ENCODE results near the gene CLEC11A. TPM values are rescaled to one million over a fixed set of nuclear protein-coding genes. Genes with fewer than 3 reads are reported as not detected.
A peak's percentile ranks its signal among the peaks of the same experiment; 100 is the strongest.

The CLEC11A gene
- polyA plus RNA-seq (2013, experiment 1 of 2) = 29.5 TPM
- polyA plus RNA-seq (2013, experiment 2 of 2) = 19.2 TPM

- Histone ChIP-seq H3K27ac (ENCODE audit: low read depth, low read length, severe bottlenecking) (no peak within 1 kb of the TSS), H3K4me3 (ENCODE audit: extremely low read depth, insufficient read depth, low read length, poor library complexity, severe bottlenecking) (peak within 1 kb of the TSS; percentile 51), H3K36me3 (ENCODE audit: control insufficient read depth, insufficient read depth, low read length) (peaks cover 6% of the 10 kb centered on the region), H3K4me1 (ENCODE audit: control insufficient read depth, insufficient read depth, low read length, poor library complexity, severe bottlenecking) (no peaks in the 10 kb centered on the region), H3K9me3 (ENCODE audit: control insufficient read depth, low read length) (peaks cover 8% of the 10 kb centered on the region)
- WGBS, 2 experiments (ENCODE audit: insufficient coverage in 2 of 2) = 35 to 48% methylated on average over 12 to 15 of the region's 15 CpGs
Observed at GRCh38 chr19:50723069-50723468, at the start of gene CLEC11A. Gene CLEC11A (plus strand): TSS chr19:50723364. CDS start chr19:50723526, 162 bp downstream.

- Histone ChIP-seq H3K27ac (ENCODE audit: low read depth, low read length, severe bottlenecking) (no peak overlapping the region), H3K9me3 (ENCODE audit: control insufficient read depth, low read length) (peaks cover 8% of the 10 kb centered on the region), H3K4me1 (ENCODE audit: control insufficient read depth, insufficient read depth, low read length, poor library complexity, severe bottlenecking) (no peaks in the 10 kb centered on the region), H3K36me3 (ENCODE audit: control insufficient read depth, insufficient read depth, low read length) (no peaks in the 10 kb centered on the region), H3K4me3 (ENCODE audit: extremely low read depth, insufficient read depth, low read length, poor library complexity, severe bottlenecking) (no peak overlapping the region)
- WGBS, 2 experiments (ENCODE audit: insufficient coverage in 2 of 2) = 60% methylated on average over 1 of the region's 1 CpG; no CpG with 5 or more reads in 1 of the 2 experiments
Observed at GRCh38 chr19:50676625-50677197, 46.5 kb upstream of the CLEC11A start.

- no peaks in the 10 kb centered on the region for H3K36me3 ChIP-seq (ENCODE audit: control insufficient read depth, insufficient read depth, low read length)
- 42 to 44% methylated on average over 4 of the region's 5 CpGs for WGBS, 2 experiments (ENCODE audit: insufficient coverage in 2 of 2)
Observed at GRCh38 chr19:50677636-50678035, 45.5 kb upstream of the CLEC11A start.

GRCh38 chr19:50678323-50678722 lies 44.8 kb upstream of the CLEC11A start:
- Histone ChIP-seq H3K9me3 (ENCODE audit: control insufficient read depth, low read length) (peaks cover 10% of the 10 kb centered on the region), H3K36me3 (ENCODE audit: control insufficient read depth, insufficient read depth, low read length) (no peaks in the 10 kb centered on the region), H3K4me3 (ENCODE audit: extremely low read depth, insufficient read depth, low read length, poor library complexity, severe bottlenecking) (no peak overlapping the region), H3K27ac (ENCODE audit: low read depth, low read length, severe bottlenecking) (no peak overlapping the region), H3K4me1 (ENCODE audit: control insufficient read depth, insufficient read depth, low read length, poor library complexity, severe bottlenecking) (no peaks in the 10 kb centered on the region)
- 28 to 35% methylated on average over 3 of the region's 3 CpGs for WGBS, 2 experiments (ENCODE audit: insufficient coverage in 2 of 2)

More at GRCh38 chr19:50677636-50678035, 45.5 kb upstream of the CLEC11A start:
- no peak overlapping the region for H3K4me3 ChIP-seq (ENCODE audit: extremely low read depth, insufficient read depth, low read length, poor library complexity, severe bottlenecking)
- no peaks in the 10 kb centered on the region for H3K4me1 ChIP-seq (ENCODE audit: control insufficient read depth, insufficient read depth, low read length, poor library complexity, severe bottlenecking)
- H3K27ac ChIP-seq (ENCODE audit: low read depth, low read length, severe bottlenecking) = no peak overlapping the region
- peaks cover 8% of the 10 kb centered on the region for H3K9me3 ChIP-seq (ENCODE audit: control insufficient read depth, low read length)

GRCh38 chr19:50679177-50680125 lies 43.7 kb upstream of the CLEC11A start:
- WGBS, 2 experiments (ENCODE audit: insufficient coverage in 2 of 2) = 39 to 50% methylated on average over 20 to 23 of the region's 23 CpGs
- peaks cover 14% of the 10 kb centered on the region for H3K9me3 ChIP-seq (ENCODE audit: control insufficient read depth, low read length)

GRCh38 chr19:50686310-50687032 lies 36.7 kb upstream of the CLEC11A start:
- 61 to 64% methylated on average over 40 to 43 of the region's 50 CpGs for WGBS, 2 experiments (ENCODE audit: insufficient coverage in 2 of 2)
- Histone ChIP-seq H3K4me1 (ENCODE audit: control insufficient read depth, insufficient read depth, low read length, poor library complexity, severe bottlenecking) (no peaks in the 10 kb centered on the region), H3K9me3 (ENCODE audit: control insufficient read depth, low read length) (peaks cover 13% of the 10 kb centered on the region), H3K27ac (ENCODE audit: low read depth, low read length, severe bottlenecking) (no peak overlapping the region), H3K4me3 (ENCODE audit: extremely low read depth, insufficient read depth, low read length, poor library complexity, severe bottlenecking) (no peak overlapping the region), H3K36me3 (ENCODE audit: control insufficient read depth, insufficient read depth, low read length) (no peaks in the 10 kb centered on the region)

More at GRCh38 chr19:50679177-50680125, 43.7 kb upstream of the CLEC11A start:
- H3K27ac ChIP-seq (ENCODE audit: low read depth, low read length, severe bottlenecking) = no peak overlapping the region
- H3K4me1 ChIP-seq (ENCODE audit: control insufficient read depth, insufficient read depth, low read length, poor library complexity, severe bottlenecking) = no peaks in the 10 kb centered on the region
- H3K4me3 ChIP-seq (ENCODE audit: extremely low read depth, insufficient read depth, low read length, poor library complexity, severe bottlenecking) = no peak overlapping the region
- no peaks in the 10 kb centered on the region for H3K36me3 ChIP-seq (ENCODE audit: control insufficient read depth, insufficient read depth, low read length)

- Histone ChIP-seq H3K4me3 (ENCODE audit: extremely low read depth, insufficient read depth, low read length, poor library complexity, severe bottlenecking) (no peak overlapping the region), H3K36me3 (ENCODE audit: control insufficient read depth, insufficient read depth, low read length) (no peaks in the 10 kb centered on the region), H3K27ac (ENCODE audit: low read depth, low read length, severe bottlenecking) (no peak overlapping the region), H3K4me1 (ENCODE audit: control insufficient read depth, insufficient read depth, low read length, poor library complexity, severe bottlenecking) (no peaks in the 10 kb centered on the region), H3K9me3 (ENCODE audit: control insufficient read depth, low read length) (peaks cover 6% of the 10 kb centered on the region)
- 67 to 87% methylated on average over 1 to 10 of the region's 19 CpGs for WGBS, 2 experiments (ENCODE audit: insufficient coverage in 2 of 2)
Observed at GRCh38 chr19:50688766-50689165, 34.4 kb upstream of the CLEC11A start.

- Histone ChIP-seq H3K4me3 (ENCODE audit: extremely low read depth, insufficient read depth, low read length, poor library complexity, severe bottlenecking) (no peak overlapping the region), H3K4me1 (ENCODE audit: control insufficient read depth, insufficient read depth, low read length, poor library complexity, severe bottlenecking) (no peaks in the 10 kb centered on the region)
- WGBS, 2 experiments (ENCODE audit: insufficient coverage in 2 of 2) = 74 to 78% methylated on average over 6 to 7 of the region's 7 CpGs
Observed at GRCh38 chr19:50690439-50690838, 32.7 kb upstream of the CLEC11A start.

GRCh38 chr19:50693064-50693975 lies 29.8 kb upstream of the CLEC11A start:
- Histone ChIP-seq H3K4me3 (ENCODE audit: extremely low read depth, insufficient read depth, low read length, poor library complexity, severe bottlenecking) (no peak overlapping the region), H3K4me1 (ENCODE audit: control insufficient read depth, insufficient read depth, low read length, poor library complexity, severe bottlenecking) (no peaks in the 10 kb centered on the region), H3K27ac (ENCODE audit: low read depth, low read length, severe bottlenecking) (no peak overlapping the region), H3K9me3 (ENCODE audit: control insufficient read depth, low read length) (peaks cover 6% of the 10 kb centered on the region), H3K36me3 (ENCODE audit: control insufficient read depth, insufficient read depth, low read length) (no peaks in the 10 kb centered on the region)
- WGBS, 2 experiments (ENCODE audit: insufficient coverage in 2 of 2) = 24 to 30% methylated on average over 13 to 20 of the region's 23 CpGs

More at GRCh38 chr19:50690439-50690838, 32.7 kb upstream of the CLEC11A start:
- no peaks in the 10 kb centered on the region for H3K36me3 ChIP-seq (ENCODE audit: control insufficient read depth, insufficient read depth, low read length)
- no peak overlapping the region for H3K27ac ChIP-seq (ENCODE audit: low read depth, low read length, severe bottlenecking)
- peaks cover 6% of the 10 kb centered on the region for H3K9me3 ChIP-seq (ENCODE audit: control insufficient read depth, low read length)

- no peak overlapping the region for H3K4me3 ChIP-seq (ENCODE audit: extremely low read depth, insufficient read depth, low read length, poor library complexity, severe bottlenecking)
- H3K36me3 ChIP-seq (ENCODE audit: control insufficient read depth, insufficient read depth, low read length) = no peaks in the 10 kb centered on the region
- no peaks in the 10 kb centered on the region for H3K9me3 ChIP-seq (ENCODE audit: control insufficient read depth, low read length)
- H3K4me1 ChIP-seq (ENCODE audit: control insufficient read depth, insufficient read depth, low read length, poor library complexity, severe bottlenecking) = no peaks in the 10 kb centered on the region
- 3 to 25% methylated on average over 17 to 32 of the region's 51 CpGs for WGBS, 2 experiments (ENCODE audit: insufficient coverage in 2 of 2)
- no peak overlapping the region for H3K27ac ChIP-seq (ENCODE audit: low read depth, low read length, severe bottlenecking)
Observed at GRCh38 chr19:50694815-50695145, 28.4 kb upstream of the CLEC11A start.

Measured in mesodermal cell (in vitro differentiated cells).